Measurements from ENCODE around the gene D2HGDH.

The D2HGDH gene

DNA sequence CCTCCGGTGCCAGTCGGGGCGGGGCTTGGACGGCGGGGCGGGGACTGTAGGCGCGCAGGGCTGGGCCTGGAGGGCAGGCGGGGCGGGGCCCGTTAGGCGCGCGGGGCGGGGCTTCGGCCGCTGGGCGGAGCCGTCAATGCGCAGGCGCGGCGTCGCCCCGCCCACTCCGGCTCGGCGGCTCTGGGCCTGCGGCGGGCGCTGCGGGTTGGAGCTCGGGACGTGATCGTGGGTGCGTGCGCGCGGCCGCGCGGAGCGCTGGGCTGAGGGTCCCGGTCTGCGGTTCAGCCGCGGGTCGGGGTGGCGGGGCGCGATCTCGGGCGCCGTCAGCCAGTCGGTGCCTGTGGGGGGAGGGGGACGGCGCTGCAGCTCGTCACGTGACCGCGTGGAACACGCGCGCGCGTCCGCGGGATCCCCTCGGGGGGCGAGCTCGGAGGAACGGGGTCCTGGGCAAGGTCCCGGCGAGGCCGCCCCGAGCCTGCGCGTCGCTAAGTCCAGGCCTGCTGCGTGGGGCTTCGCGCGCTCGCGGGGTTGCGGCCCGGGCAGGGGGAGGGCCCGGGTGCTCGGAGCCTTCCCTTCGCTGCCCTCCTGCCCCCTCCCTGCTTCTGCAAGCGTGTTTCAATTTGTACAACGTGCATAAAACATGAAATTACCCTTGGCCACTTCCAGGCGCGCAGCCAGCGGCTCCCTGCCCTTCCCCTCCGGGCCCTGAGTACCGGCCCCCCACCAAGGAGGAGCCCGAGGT, at the start of gene D2HGDH:
Gene D2HGDH (plus strand): TSS at position 164 of the 742 bp plus-strand sequence. CDS start 595 bp downstream, outside the sequence.
- peak; percentile 90 for DNase-seq

DNA sequence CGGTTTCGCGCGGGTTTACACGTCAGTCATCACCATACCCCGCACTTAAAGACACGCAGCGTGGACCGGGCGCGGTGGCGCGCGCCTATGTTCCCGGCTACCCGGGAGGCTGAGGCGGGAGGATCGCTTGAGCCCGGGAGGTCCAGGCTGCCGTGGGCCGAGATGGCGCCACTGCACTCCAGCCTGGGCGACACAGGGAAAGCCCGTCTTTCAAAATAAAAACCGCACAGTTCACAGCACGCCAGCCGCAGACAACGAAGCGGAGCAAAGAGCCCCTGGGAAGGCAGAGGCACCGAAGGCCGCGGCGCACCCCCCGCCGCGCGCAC, 48.1 kb upstream of the D2HGDH start:
- no peak for DNase-seq

- DNase-seq, result peak; percentile 87
Observed at GRCh38 chr2:241686650-241687425, 47.6 kb upstream of the D2HGDH start, which contains the start of gene DTYMK. TSS of gene DTYMK (minus strand) at chr2:241686815. CDS start at chr2:241686783, 32 bp downstream.

- no peak for DNase-seq
Observed at GRCh38 chr2:241689306-241689705, 45.1 kb upstream of the D2HGDH start.

DNA sequence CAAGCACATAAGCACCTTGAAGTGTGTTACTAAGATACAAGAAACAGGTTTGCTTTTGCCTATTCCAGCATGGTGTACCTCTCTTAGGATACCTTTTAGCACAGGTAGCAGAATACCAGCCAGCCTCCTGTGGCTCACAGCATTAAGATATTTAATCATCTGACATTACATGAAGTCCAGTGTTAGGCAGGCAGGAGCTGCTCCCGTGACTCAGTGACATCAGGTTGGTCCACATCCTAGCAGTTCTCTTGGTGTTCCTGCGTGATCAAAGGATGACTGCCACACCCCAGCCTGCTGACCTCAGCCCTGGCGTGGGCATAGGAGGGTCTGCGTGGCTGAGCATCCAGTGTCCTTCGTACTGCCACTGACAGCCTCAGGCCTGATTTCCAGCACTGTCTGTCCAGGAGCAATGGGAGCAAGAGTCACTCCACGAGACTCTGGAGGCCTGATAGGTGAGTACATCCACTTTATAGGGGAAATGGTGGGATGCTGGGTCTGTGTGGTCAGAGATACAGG, 44.2 kb upstream of the D2HGDH start:
- no peak for DNase-seq

GRCh38 chr2:241692448-241692847, 42.0 kb upstream of the D2HGDH start:
- no peak for DNase-seq

GRCh38 chr2:241695651-241696050, 38.8 kb upstream of the D2HGDH start:
- no peak for DNase-seq

- DNase-seq, result no peak
Observed at GRCh38 chr2:241701149-241701398, 33.4 kb upstream of the D2HGDH start.

GRCh38 chr2:241701399-241702154, 32.9 kb upstream of the D2HGDH start, which contains the start of gene ING5:
TSS of gene ING5 (plus strand) at chr2:241702039. CDS start at chr2:241702066, 27 bp downstream.
- peak; percentile 97 for DNase-seq

- peak; percentile 86 for DNase-seq
Observed at GRCh38 chr2:241702155-241703031, 32.0 kb upstream of the D2HGDH start.

DNA sequence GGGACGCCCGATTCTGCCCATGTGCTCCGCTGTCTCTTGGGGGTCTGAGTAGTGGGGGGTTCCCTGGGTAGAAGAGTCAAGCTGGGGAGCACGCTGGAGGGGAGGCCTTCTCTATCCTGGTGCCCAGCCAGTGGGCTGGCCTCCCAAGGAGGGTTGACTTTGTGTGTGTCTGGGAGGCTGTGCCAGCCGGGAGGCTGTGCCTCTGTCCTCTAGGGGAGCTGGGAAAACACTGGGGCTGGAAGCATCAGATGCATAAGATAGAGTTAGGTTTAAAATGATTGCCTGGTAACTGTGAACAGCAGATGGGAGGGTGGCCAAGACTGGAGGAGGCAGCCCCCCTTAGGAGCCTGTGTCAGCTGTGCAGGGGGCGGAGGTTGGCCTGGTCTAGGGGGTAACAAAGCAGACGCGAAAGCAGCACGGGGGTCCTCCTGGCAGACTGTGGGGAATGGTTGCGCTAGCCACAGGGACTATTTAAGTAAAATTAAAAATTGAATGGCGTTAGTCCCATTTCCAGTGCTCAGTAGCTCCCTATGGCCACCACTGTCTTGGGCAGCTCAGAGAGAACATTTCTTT, 31.3 kb upstream of the D2HGDH start:
- DNase-seq, result no peak

GRCh38 chr2:241706537-241706936, 27.9 kb upstream of the D2HGDH start:
- no peak for DNase-seq

DNA sequence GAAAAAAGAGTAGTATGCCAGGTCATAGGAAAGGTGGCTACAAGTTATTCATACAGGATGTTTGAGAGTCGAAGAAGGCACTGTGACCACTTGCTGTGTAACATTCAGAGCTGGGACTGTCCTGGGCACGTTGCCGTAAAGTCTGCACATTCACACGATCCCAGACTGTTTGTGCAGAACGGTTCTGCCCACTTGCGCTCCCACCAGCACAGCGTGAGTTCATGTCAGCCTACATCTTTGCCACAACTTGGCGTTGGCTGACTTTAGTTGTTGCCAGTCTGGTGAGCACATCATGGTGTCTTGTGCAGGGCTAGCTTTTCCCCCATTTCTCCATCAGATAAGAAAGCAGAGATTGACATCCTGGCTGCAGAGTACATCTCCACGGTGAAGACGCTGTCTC, 25.6 kb upstream of the D2HGDH start:
- DNase-seq, result no peak

GRCh38 chr2:241719093-241719492, 15.3 kb upstream of the D2HGDH start:
- DNase-seq, result no peak

DNA sequence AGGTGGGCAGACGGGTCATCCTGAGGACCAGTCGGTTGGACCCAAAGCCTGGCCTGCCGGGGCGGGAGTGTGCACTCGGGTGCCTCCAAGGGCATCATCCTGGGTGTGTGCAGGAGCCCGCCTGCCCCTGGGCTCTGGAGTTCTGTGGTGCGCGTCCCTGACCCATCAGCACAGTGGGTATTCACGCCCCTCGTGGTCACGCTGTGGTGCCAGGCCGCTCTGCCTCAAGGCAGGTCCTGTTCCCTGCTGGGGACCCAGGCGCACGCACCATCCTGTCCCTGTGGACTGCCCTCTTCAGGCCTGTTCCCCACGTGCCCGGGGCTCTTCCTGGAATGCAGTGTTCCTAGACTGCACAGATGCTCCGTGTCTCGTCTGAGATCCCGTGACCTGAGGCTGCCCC, 14.3 kb upstream of the D2HGDH start:
- DNase-seq, result no peak

GRCh38 chr2:241720560-241720959, 13.9 kb upstream of the D2HGDH start:
- DNase-seq, result no peak

DNA sequence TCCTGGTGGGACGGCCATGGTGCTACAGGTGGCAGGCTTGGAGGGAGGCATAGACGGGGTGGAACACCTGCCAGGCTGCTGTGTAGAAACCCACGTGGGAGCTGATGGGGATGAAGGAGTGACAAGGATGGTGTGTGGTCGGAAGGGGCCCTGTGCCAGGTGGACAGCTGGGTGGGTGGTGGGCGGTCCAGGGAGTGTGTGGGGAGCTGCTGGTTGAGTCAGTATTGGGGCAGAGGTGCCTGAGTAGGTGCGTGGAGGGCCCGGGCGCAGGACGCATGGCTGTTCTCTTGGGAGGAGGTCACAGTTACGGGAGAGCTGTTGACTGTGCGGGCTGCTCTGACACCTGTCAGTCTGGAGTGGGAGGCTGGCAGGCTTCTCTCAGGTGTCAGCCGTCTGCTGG, 12.6 kb upstream of the D2HGDH start:
- DNase-seq, result no peak

DNA sequence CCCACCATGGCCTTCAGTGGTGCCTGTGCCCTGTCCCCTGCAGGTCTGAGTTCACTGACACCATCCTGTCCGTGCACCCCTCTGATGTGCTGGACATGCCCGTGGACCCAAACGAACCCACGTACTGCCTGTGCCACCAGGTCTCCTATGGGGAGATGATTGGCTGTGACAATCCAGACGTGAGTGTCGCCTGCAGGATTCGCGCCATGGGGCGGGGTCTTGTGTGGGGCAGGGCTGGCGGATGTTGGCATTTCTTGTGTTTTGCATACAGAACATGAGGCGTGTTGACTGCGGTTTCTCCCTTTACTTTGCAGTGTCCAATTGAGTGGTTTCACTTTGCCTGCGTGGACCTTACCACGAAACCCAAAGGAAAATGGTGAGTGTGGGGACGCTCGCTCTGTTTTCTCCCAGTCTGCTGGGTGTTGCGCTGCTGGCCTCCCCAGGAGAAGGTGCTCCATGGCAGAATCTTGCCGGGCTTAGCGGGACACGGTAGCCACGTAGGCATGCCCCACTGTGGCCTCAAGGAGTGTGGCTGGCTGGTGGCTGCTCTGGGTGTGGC, 11.5 kb upstream of the D2HGDH start:
- DNase-seq, result no peak

DNA sequence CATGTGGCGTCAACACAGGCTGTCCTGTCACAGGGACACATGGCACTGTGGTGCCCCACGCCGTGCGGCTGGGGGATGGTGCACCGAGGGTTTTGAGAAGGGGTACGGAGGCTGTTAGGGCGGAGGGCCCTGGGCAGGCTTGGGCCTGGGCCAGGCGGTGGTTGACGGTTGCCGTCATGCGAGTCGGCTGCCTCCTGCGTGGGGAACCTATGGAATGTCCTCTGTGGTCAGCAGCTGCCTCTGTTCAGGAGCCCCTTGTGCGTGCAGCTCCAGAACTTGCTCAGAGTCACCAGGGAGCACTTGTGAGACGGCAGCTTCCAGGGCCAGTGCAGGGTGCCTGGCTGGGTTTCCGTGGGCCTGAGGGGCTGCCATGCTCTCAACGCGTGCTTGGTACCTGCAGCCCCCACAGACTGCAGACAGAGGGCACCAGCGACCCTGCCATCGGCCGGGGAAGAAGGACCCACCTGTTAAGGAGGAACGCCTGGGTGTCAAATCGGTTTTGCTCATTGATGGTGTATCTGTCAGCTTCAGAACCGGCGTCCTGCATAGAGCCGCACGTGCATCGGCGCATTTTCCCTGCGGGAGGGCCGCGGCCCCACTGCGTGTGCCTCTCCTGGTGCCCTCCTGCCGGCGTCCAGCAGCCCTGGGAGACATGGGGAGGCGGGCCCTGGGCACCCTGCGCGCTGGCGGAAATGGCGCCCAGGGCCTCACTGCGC, 10.0 kb upstream of the D2HGDH start:
- no peak for DNase-seq

DNA sequence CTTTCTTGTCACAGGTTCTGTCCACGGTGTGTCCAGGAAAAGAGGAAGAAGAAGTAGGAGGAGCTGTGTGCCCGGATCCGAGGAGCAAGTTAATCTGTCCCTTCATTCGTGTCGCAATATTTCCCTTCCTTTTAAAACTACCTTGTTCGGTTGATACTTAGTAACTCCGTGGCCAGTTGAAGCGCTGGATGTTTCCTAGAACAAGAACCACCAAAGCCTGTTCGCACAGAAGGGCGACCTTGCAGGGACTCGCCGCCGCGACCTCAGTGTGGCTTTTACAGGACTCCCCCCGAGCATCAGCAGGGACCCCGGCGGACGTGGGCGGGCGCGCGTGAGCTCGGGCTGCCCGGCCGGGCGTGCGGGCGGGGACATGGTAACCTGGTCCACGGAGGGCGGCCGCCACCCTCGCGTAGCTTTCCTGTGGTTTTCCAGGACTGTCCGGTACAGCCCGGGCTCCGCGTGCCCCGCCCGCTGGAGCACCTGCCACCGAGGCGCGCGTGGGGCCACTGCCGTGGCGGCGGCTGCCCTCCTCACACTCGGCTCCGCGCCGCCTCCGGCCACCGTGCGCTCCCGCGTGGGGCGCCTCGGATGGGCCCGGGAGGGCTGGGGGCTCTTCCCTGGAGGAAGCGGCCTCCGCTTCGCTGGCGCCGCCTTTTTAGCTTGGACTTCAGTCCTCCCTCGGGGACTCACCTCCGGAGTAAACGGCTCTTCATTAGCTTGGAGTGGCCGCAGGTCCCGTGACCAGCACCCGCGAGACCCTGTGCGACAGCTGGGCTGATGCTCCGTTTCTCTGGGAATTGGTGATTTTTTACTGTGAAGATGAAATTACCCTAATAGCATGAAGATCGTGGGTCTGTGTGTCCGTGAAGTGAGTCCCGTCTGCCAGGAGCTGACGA, 9.2 kb upstream of the D2HGDH start:
- no peak for DNase-seq
